HG03469 (cell line): ENCODE data around the gene SDCCAG8.
"Not testable (repeated sequence)": the region's sequence is repeated elsewhere in the genome, so short reads cannot be mapped to it uniquely, and the experiment has no call there.

Experiments
- ATAC-seq: cut with Tn5 transposase; IDR thresholded peaks from one replicate; pipeline ENCODE4 v1.9.1; 2021; ENCODE audit warnings: mild to moderate bottlenecking, moderate library complexity, moderate number of reproducible peaks; ENCODE audit not compliant: unreplicated experiment

Gene SDCCAG8

GRCh38 chr1:243255791-243256512, at the start of gene SDCCAG8:
SDCCAG8 (plus strand) TSS chr1:243256041; CDS start chr1:243256174, 133 bp downstream.
- peak; percentile 76 for ATAC-seq

DNA sequence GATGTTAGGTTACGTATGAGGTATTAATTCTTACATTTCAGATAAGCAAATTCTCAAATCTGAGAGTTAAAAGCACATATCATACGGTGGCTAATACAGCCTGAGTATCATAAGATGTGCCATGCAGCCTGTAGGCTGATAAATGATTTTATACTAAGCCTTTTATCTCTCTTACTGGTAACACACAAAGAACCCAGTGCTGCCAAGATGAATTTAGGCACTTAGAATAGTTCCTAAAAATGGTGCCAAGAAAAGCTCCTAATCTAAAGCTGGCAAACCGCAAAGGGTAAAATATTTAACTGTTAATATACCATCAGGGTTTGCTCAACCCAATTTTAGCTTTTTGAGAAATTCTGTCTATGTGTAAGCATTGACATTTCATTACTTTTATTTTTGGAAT, 43.9 kb upstream of the SDCCAG8 start:
- ATAC-seq = not testable (repeated sequence)

DNA sequence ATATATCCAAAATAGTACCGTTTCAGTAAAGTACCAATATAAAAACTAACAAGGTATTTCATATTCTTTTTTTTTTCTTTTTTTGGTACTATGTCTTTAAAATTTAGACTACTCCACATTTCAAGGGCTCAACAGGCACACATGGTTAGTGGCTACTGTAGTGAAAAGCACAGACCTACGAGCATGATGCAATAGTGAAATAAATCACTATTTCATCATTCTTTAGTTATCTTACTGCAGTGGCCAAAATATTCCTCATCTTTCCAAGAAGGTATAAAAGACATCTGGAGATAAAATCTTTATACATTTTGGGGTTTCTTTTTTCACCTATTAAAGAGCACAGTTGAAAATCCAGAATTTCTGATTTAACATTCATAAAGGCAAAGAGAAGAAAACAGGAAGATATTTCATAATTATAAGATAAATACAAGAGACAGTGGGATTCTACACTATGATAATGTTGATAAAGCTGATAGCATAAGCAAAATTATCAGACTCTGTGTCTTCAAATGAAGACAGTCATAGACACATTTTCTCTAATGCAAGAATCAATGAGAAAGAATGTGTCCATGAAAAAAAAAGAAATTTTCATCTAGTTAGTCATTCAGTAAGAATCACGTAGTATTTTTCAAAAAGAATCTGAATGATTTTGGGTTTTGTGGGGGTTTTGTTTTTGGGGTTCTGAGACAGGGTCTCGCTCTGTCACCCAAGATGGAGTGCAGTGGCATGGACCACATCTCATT, 42.6 kb upstream of the SDCCAG8 start:
- ATAC-seq = no peak

- not testable (repeated sequence) for ATAC-seq
These were observed 40.5 kb upstream of the SDCCAG8 start for GRCh38 chr1:243215276-243215875.

DNA sequence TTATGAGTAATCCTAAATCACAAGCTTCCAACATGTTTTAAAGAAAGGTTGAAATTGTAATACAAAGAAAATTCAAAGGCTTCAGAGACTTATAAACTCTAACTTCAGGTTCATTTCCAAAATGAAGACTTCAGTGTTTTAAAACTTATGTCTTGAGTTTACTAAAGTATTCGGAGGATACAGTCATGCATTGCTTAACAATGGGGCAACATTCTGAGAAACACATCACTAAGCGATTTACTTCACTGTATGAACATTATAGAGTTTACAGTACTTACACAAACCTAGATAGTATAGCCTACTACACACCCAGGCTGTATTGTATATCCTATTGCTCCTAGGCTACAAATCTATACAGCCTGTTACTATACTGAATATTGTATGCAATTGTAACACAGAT, 39.1 kb upstream of the SDCCAG8 start:
- no peak for ATAC-seq

DNA sequence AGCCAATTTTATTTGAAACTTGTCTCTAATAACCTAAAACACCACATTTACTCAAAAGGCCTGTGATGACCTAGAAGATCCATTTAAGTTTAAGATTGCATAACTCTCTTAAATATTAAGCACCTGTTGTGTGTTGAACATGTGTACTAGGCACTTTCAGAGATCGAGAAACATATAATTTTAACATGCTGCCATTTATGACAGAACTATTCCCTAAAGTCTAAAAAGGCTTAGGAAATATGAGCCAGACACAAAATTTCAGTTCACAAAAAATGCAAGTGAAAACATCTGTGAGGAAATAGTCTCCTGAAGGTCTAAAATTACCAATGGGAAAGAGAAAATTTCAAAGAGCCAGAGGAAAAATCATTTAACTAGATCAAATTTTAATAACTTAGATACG, 38.5 kb upstream of the SDCCAG8 start:
- no peak for ATAC-seq

DNA sequence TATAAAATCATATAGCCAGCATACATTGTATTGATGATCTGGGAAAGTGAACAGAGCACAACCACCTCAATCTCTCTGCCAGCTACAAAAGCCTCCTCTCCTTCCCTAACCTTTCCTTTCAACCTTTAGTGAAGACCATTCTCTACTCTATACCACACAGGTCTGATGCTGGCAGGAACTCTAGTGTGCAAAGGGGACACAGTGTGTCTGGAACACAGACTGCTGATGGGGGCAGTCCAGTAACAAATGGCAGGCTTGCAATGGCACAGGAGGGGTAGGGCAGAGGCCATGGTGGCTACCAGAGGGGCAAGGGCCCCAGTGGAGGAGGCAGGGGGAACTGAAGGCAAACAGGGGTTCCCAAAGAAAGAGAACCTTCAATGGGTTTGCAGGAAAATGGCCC, 37.8 kb upstream of the SDCCAG8 start:
- ATAC-seq = no peak

- ATAC-seq = no peak
These were observed 28.2 kb upstream of the SDCCAG8 start for GRCh38 chr1:243227622-243228021.

GRCh38 chr1:243229526-243229925, 26.3 kb upstream of the SDCCAG8 start:
- no peak for ATAC-seq

GRCh38 chr1:243230914-243231313, 24.9 kb upstream of the SDCCAG8 start:
- ATAC-seq = no peak

DNA sequence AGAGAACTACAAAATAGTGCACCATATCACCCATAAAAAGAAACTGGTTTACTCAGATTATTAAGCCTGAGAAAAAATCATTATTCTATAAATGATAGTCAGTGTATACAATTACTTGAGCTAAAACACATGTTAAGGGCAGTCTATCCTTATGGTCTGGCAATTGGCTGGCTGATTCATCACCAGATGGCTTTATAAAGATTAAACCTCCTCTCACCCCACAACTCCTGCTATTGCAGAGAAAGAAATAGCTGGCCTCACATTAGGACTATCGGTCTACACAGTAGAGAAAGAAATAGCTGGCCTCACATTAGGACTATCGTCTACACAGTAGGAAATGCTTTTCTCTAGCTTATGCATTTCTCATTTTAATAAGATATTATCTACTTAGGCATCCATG, 21.9 kb upstream of the SDCCAG8 start:
- no peak for ATAC-seq

- ATAC-seq = no peak
These were observed 20.7 kb upstream of the SDCCAG8 start for GRCh38 chr1:243234978-243235647.

- peak; percentile 75 for ATAC-seq
These were observed 19.1 kb upstream of the SDCCAG8 start for GRCh38 chr1:243236604-243237252.

- no peak for ATAC-seq
These were observed 11.4 kb upstream of the SDCCAG8 start for GRCh38 chr1:243244432-243244841.

DNA sequence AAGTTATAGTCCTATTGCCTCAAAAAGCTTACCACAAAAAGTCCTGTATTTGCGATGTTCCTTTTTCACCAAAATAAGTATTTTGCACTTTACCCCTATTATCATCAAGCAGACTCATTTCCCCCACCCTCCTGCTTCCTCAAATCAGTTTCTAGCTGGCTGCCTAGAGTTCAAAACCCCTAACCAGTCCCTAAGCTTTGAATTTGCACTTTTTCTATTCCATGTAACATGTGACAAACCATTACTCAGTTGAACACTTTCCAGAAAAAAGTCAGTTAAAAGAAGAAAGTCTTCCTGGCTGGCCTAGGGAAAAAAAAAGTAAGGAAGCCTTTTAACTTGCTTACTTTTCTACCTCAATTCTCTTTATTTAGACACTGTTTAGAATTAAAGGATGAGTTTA, 8.9 kb upstream of the SDCCAG8 start:
- no peak for ATAC-seq

GRCh38 chr1:243247901-243248300, 7.9 kb upstream of the SDCCAG8 start:
- no peak for ATAC-seq

DNA sequence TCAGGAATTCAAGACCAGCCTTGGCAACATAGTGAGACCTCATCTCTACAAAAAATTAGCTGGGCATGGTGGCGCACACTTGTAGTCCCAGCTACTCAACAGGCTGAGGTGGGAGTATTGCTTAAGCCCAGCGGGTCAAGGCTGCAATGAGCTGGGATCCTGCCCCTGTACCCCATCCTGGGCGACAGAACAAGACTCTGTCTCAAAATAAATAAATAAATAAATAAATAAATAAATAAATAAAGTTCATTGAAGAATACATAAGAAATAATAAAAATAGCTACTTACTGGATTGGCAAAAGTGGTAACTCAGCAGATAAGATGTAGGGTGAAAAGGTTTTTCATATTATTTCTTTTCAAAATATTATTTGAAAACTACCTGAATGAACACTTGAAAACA, 6.6 kb upstream of the SDCCAG8 start:
- no peak for ATAC-seq

GRCh38 chr1:243250102-243250501, 5.7 kb upstream of the SDCCAG8 start:
- ATAC-seq = no peak

- ATAC-seq = no peak
These were observed 4.3 kb upstream of the SDCCAG8 start for GRCh38 chr1:243251539-243251938.

- no peak for ATAC-seq
These were observed 2.5 kb upstream of the SDCCAG8 start for GRCh38 chr1:243253211-243253925.
